Dendritic cell treated with granulocyte-macrophage colony-stimulating factor and Interleukin-4, amounts not matched to agents 40 ng/mL and 50 ng/mL, for 4 days (primary cell): ENCODE data around the gene HK2.
"Not testable (repeated sequence)": the region's sequence is repeated elsewhere in the genome, so short reads cannot be mapped to it uniquely, and the experiment has no call there.

ENCODE experiments used
- H3K27ac Mint-ChIP-seq: one replicate; pipeline ENCODE4 v1.8.0; 2022; ENCODE audit warnings: mild to moderate bottlenecking, mixed read lengths
- H3K27me3 Mint-ChIP-seq: one replicate; pipeline ENCODE4 v1.8.0; 2022; ENCODE audit warnings: mild to moderate bottlenecking, mixed read lengths
- H3K36me3 Mint-ChIP-seq: one replicate; pipeline ENCODE4 v1.8.0; 2022; ENCODE audit warnings: low read depth, mixed read lengths
- H3K4me1 Mint-ChIP-seq: one replicate; pipeline ENCODE4 v1.8.0; 2022; ENCODE audit warnings: low read depth, mixed read lengths
- H3K4me3 Mint-ChIP-seq: one replicate; pipeline ENCODE4 v1.8.0; 2022; ENCODE audit warnings: mild to moderate bottlenecking, moderate library complexity, mixed read lengths
- H3K9me3 Mint-ChIP-seq: one replicate; pipeline ENCODE4 v1.8.0; 2022; ENCODE audit warnings: mixed read lengths
- intact Hi-C: fragments of 100-400 bp; cut with micrococcal nuclease; formaldehyde crosslinking; loops from one replicate; pipeline ENCODE4 v1.15.0; 2022

The HK2 gene

GRCh38 chr2:74822771-74823566, 11.0 kb upstream of the HK2 start:
- Mint-ChIP-seq H3K27ac (peak overlapping the region; percentile 35), H3K4me1 (peaks cover 20% of the 10 kb centered on the region), H3K9me3 (no peaks in the 10 kb centered on the region), H3K4me3 (no peak overlapping the region), H3K27me3 (no peaks in the 10 kb centered on the region), H3K36me3 (no peaks in the 10 kb centered on the region)
- intact Hi-C loops, result no loop called here

DNA sequence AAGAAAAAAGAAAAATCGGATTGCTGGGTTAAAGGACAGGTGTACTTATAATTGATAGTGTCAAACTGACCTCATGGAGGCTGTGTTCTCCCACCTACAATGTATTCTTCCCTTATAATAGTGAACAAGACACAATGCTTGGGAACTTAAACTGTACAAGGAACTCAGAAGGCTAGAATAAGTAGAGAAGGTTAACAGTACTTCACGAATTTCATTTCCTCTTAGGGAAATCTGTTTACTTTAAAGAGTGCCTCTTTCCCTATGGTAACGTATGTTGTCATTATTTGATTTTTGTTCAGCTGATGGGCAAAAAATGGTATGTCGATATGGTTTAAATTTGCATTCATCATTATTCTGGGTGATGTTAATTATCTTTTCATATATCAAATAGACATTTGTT, 9.2 kb upstream of the HK2 start:
- Mint-ChIP-seq H3K4me3 (no peak overlapping the region), H3K4me1 (peaks cover 20% of the 10 kb centered on the region), H3K27me3 (no peaks in the 10 kb centered on the region), H3K9me3 (no peaks in the 10 kb centered on the region), H3K27ac (peak overlapping the region; percentile 25), H3K36me3 (no peaks in the 10 kb centered on the region)
- intact Hi-C loops, result no loop called here

DNA sequence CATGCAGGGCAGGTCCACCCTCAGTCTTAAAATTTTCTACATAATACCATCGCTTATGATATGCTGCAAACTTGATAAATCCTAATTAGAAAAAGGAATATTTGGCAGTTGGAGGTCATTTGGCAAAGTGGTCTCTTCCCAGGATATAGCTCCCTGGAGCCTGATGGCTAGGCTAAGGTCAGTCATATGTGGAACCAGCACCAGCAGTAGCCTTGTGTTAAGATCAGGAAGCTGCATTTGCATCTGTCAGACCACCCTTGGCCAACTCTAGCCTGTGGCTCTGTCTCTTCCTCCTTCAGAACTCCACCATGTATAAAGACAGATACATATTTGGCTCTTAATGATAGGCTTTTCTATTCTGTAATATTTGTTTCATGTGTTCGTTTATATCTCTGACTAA, 5.4 kb upstream of the HK2 start:
- H3K4me3 Mint-ChIP-seq, result no peak overlapping the region
- no peaks in the 10 kb centered on the region for H3K9me3 Mint-ChIP-seq
- intact Hi-C loops, result no loop called here
- peaks cover 38% of the 10 kb centered on the region for H3K4me1 Mint-ChIP-seq
- H3K27me3 Mint-ChIP-seq, result no peaks in the 10 kb centered on the region
- no peak overlapping the region for H3K27ac Mint-ChIP-seq
- no peaks in the 10 kb centered on the region for H3K36me3 Mint-ChIP-seq

- peaks cover 21% of the 10 kb centered on the region for H3K36me3 Mint-ChIP-seq
- peak overlapping the region; percentile 65 for H3K27ac Mint-ChIP-seq
- peak overlapping the region; percentile 11 for H3K4me3 Mint-ChIP-seq
- H3K27me3 Mint-ChIP-seq, result no peaks in the 10 kb centered on the region
- H3K9me3 Mint-ChIP-seq, result no peaks in the 10 kb centered on the region
- intact Hi-C loops, result no loop called here
- H3K4me1 Mint-ChIP-seq, result peaks cover 42% of the 10 kb centered on the region
These were observed 2.0 kb upstream of the HK2 start for GRCh38 chr2:74831693-74832530.

GRCh38 chr2:74834234-74834791, 386 bp downstream of the HK2 start:
- Mint-ChIP-seq H3K36me3 (peaks cover 27% of the 10 kb centered on the region), H3K4me3 (peak overlapping the region; percentile 91), H3K4me1 (peaks cover 65% of the 10 kb centered on the region), H3K27ac (peak overlapping the region; percentile 89)
- intact Hi-C loops, H3K27me3 Mint-ChIP-seq, H3K9me3 Mint-ChIP-seq: not testable (repeated sequence)

DNA sequence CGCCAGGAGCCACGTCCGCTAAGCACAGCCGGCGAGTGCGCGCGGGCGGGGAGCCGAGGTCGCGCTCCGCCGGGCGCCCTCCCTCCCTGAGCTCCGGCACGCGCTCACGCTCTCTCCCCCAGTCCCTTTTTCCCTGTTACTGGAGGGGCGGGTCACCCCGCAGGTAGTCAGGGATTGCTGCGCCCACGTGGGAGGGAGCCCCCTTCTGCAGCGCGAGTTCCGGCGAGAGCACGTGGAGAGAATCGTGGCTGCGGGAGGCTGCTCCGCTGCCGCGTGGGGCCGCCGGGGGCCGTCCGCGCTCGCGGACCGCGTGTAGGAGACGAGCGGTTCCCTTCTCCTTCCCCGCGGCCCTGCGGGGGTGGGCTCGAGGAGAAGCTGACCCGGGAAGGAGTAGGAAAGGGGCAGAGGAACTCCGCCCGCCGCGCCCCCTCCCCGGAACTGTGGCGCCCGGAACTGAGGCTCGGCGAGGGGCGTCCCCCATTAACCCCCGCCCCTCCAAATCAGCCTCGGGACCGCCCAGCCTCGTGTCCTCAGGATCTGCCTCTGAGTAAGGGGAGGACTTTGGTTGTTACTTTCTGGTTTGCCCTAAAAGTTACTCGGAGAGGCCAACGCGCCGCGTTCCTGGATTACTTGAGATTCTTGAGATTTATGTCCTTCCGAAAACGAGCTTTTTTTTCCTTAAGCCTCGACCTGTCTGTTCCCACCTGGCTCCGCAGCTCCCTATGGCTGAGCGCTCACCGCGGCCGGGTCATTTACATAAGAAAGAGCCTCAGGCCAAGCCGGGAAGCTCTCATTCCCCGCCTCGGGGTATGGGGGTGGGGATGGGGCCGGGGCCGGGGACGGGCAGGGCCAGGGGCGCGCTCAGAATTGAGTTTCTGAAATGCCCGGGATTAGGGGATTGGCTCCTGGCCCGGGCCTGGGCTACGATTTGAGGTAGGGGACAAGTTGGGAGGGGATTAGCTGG, 1.1 kb downstream of the HK2 start:
- intact Hi-C loops, result loop anchor here (1.0 kb wide), 1 partner anchor 120 kb away; no protein-coding TSS in a partner anchor
- H3K4me1 Mint-ChIP-seq, result peaks cover 69% of the 10 kb centered on the region

DNA sequence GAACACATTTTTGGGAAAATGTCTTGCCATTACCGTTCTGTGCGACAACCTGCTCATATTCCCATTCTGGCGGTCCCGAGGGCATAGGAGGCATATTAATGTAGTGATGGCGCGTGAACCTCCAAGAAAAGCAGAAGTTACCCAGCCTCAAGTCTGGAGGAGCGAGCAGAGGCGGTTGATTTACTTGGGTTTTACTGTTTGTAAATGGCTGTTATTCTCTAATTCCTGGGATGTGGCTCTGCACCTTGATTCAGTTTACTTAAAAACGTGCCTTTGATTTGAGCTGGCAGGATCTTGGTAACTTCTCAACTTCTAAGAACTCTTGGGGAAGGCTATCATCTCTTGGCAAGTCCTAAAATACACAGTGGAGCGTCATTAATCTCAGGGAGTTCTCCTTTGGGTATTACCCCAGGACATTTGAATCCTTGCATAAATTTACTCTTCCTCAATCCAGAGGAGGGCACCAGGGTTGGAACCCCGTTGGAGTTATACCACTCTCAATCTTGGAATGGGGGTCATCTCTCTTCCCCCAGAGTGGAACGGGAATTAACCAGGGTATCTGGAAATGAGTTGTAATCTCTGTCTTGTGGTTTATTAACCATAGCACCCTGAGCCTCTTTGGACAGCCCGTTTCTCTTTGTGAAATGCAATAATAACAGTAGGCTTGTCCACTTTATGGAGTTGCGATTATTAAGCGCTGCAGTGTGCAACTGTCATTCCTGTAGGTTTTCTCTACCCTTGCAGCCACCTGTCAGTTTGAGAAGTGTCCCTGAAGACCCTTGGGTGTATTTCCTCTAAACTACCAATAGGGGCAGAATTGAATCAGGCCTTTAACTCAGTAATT, 2.1 kb downstream of the HK2 start:
- Mint-ChIP-seq H3K4me1 (peaks cover 72% of the 10 kb centered on the region), H3K4me3 (peak overlapping the region; percentile 91), H3K9me3 (no peaks in the 10 kb centered on the region), H3K27me3 (no peaks in the 10 kb centered on the region), H3K36me3 (peaks cover 27% of the 10 kb centered on the region), H3K27ac (peak overlapping the region; percentile 89)
- intact Hi-C loops, result loop anchor here (1.0 to 2.0 kb wide), 2 partner anchors 41 to 121 kb away; no protein-coding TSS in a partner anchor

More for the DNA sequence above, 1.1 kb downstream of the HK2 start:
- Mint-ChIP-seq H3K9me3 (no peaks in the 10 kb centered on the region), H3K27ac (peak overlapping the region; percentile 89), H3K4me3 (peak overlapping the region; percentile 91), H3K27me3 (no peaks in the 10 kb centered on the region), H3K36me3 (peaks cover 27% of the 10 kb centered on the region)

DNA sequence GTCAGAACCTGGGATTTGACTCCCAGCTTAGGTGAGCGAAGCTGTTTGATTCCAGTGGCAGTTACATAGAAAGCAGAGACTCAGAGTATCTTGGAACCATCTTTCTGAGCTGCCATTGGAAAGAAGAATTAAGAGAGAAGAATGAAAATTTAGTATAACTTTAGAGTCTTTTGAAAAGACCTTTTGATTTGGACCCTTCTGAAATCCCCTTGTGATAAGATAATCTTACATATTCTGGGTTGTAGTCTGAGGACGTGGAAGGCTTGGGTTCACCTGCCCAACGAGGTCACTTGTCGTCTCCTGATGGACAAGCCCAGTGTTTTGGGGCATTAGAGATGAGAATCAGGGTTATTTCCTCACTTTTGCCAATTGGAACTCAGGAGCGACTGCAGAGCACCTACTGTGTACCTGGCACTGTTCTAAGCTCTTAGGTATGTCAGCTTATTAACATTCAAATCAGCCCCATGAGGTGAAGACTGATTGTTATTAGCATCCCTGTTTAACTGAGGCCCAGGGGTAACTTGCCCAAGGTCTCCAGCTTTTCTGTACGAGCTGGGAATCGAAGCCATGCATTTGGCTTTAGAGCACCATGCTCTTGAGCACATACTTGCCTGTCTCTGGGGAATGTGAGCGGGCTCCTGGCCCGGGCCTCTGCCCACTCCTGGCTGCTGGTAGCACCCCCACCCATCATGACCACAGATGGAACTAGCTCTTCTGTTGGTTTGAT, 2.9 kb downstream of the HK2 start:
- peaks cover 32% of the 10 kb centered on the region for H3K36me3 Mint-ChIP-seq
- H3K9me3 Mint-ChIP-seq, result no peaks in the 10 kb centered on the region

GRCh38 chr2:74841641-74842040, 7.7 kb downstream of the HK2 start:
- Mint-ChIP-seq H3K36me3 (peaks cover 24% of the 10 kb centered on the region), H3K9me3 (no peaks in the 10 kb centered on the region), H3K27ac (no peak overlapping the region), H3K27me3 (no peaks in the 10 kb centered on the region), H3K4me3 (no peak overlapping the region), H3K4me1 (peaks cover 85% of the 10 kb centered on the region)
- intact Hi-C loops, result no loop called here

More for the DNA sequence above, 2.9 kb downstream of the HK2 start:
- intact Hi-C loops, result loop anchor here (2.0 kb wide), 1 partner anchor 40 kb away; no protein-coding TSS in a partner anchor
- H3K27me3 Mint-ChIP-seq, result no peaks in the 10 kb centered on the region
- peak overlapping the region; percentile 89 for H3K27ac Mint-ChIP-seq
- peaks cover 73% of the 10 kb centered on the region for H3K4me1 Mint-ChIP-seq
- H3K4me3 Mint-ChIP-seq, result peak overlapping the region; percentile 91

DNA sequence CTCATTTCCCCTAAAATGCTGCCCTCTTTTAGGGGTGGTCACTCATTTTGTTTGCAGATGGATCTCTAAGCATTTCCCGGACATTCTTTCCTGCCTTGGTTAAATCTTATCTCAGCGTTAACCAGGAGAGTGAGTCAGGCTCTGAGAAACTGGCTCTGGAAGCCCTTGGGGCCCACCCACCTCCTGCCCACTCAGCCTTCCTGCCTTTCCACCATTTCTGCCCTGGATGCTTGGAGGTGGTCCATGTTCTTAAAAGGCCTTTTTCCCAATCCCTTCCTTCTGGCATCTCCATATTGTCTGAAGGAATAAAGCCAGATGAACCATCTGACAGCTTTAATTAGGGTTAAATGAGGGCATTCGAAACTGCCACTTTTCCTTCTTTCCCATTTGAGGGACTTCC, 9.5 kb downstream of the HK2 start:
- intact Hi-C loops, result no loop called here
- Mint-ChIP-seq H3K9me3 (no peaks in the 10 kb centered on the region), H3K27me3 (no peaks in the 10 kb centered on the region), H3K36me3 (peaks cover 18% of the 10 kb centered on the region), H3K4me1 (peaks cover 82% of the 10 kb centered on the region), H3K27ac (peak overlapping the region; percentile 80), H3K4me3 (no peak overlapping the region)

DNA sequence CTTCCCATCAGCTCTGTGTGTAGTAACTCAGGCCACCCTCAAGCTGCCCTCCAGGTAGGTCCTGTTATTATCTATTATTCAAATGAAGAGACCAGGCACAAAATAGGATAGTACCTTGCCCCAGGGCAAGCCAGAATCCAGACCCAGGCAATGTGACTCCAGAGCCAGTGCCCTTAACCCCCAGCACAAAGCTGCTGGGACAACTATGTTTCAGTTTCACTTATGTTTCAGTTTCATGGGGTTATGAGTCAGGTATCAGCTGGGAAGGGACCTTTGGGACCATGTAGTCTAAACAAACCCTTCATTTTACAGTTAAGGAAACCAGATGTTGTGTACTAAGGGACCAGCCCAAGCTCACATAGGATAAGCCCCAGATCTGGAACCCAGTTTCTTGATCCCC, 10.0 kb downstream of the HK2 start:
- peak overlapping the region; percentile 4 for H3K4me3 Mint-ChIP-seq
- H3K27me3 Mint-ChIP-seq, result no peaks in the 10 kb centered on the region
- peak overlapping the region; percentile 80 for H3K27ac Mint-ChIP-seq
- H3K36me3 Mint-ChIP-seq, result peaks cover 18% of the 10 kb centered on the region
- H3K9me3 Mint-ChIP-seq, result no peaks in the 10 kb centered on the region
- intact Hi-C loops, result no loop called here
- peaks cover 82% of the 10 kb centered on the region for H3K4me1 Mint-ChIP-seq

- intact Hi-C loops, result no loop called here
- peak overlapping the region; percentile 80 for H3K27ac Mint-ChIP-seq
- no peaks in the 10 kb centered on the region for H3K27me3 Mint-ChIP-seq
- peaks cover 82% of the 10 kb centered on the region for H3K4me1 Mint-ChIP-seq
- no peak overlapping the region for H3K4me3 Mint-ChIP-seq
- peaks cover 18% of the 10 kb centered on the region for H3K36me3 Mint-ChIP-seq
- no peaks in the 10 kb centered on the region for H3K9me3 Mint-ChIP-seq
These were observed 10.8 kb downstream of the HK2 start for GRCh38 chr2:74844752-74845151.
